AG09309 (cell line): Measurements from ENCODE around the gene ACVRL1.

Experiments used
- DNase-seq: peaks from one replicate; pipeline ENCODE4 v3.0.0-alpha.2; 2010; ENCODE audit warnings: low read depth
- H3K4me3 ChIP-seq: 2 replicates; pipeline ENCODE4 v1.5.1; 2011; ENCODE audit warnings: mild to moderate bottlenecking, low read depth, low read length, moderate library complexity; ENCODE audit not compliant: control insufficient read depth
- TF ChIP-seq, protein P1 (sequence below): IDR thresholded peaks from 2 replicates; pipeline ENCODE4 v1.5.1; 2011; ENCODE audit warnings: mild to moderate bottlenecking, low read depth, low read length, inconsistent platforms; ENCODE audit not compliant: insufficient read depth, control insufficient read depth; ENCODE audit errors: missing control alignments

ACVRL1 gene

GRCh38 chr12:51898506-51898905 lies 8.8 kb upstream of the ACVRL1 start:
- TF ChIP-seq, protein P1, sequence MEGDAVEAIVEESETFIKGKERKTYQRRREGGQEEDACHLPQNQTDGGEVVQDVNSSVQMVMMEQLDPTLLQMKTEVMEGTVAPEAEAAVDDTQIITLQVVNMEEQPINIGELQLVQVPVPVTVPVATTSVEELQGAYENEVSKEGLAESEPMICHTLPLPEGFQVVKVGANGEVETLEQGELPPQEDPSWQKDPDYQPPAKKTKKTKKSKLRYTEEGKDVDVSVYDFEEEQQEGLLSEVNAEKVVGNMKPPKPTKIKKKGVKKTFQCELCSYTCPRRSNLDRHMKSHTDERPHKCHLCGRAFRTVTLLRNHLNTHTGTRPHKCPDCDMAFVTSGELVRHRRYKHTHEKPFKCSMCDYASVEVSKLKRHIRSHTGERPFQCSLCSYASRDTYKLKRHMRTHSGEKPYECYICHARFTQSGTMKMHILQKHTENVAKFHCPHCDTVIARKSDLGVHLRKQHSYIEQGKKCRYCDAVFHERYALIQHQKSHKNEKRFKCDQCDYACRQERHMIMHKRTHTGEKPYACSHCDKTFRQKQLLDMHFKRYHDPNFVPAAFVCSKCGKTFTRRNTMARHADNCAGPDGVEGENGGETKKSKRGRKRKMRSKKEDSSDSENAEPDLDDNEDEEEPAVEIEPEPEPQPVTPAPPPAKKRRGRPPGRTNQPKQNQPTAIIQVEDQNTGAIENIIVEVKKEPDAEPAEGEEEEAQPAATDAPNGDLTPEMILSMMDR = no peak
- DNase-seq = no peak
- no peak overlapping the region for H3K4me3 ChIP-seq

DNA sequence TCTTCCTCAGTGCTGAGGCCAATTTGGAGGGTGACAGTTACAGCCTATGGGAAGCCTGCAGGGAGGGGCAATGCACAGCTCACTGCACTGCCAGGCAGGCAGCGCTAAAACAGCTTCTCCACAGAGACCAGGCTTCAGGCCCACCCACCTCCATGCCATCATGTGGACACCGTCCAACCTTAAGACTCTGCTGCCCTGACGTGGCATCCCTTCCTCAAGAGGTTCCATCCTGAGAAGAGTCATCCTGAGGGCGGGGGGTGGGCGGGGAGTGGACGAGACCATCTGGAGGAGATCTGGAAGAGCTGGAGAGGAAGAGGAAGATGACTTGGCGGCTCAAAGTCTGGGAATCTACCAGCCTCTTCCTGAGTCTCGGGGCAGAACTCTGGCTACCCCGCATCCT lies 8.4 kb upstream of the ACVRL1 start:
- no peak overlapping the region for H3K4me3 ChIP-seq
- TF ChIP-seq, protein P1 = no peak
- DNase-seq = no peak

- DNase-seq = no peak
- TF ChIP-seq, protein P1 = no peak
- H3K4me3 ChIP-seq = no peak overlapping the region
Observed at GRCh38 chr12:51900323-51900889, 6.9 kb upstream of the ACVRL1 start.

- TF ChIP-seq, protein P1 = no peak
- no peak overlapping the region for H3K4me3 ChIP-seq
- DNase-seq = no peak
Observed at GRCh38 chr12:51901121-51901817, 6.0 kb upstream of the ACVRL1 start.

- DNase-seq = no peak
- TF ChIP-seq, protein P1 = no peak
- no peak overlapping the region for H3K4me3 ChIP-seq
Observed at GRCh38 chr12:51901881-51902280, 5.4 kb upstream of the ACVRL1 start.

- H3K4me3 ChIP-seq = no peak overlapping the region
- TF ChIP-seq, protein P1 = no peak
- no peak for DNase-seq
Observed at GRCh38 chr12:51904951-51905470, 2.3 kb upstream of the ACVRL1 start.
